Uterus (tissue), 2 donors: ENCODE results near the gene VPS26B.

Source experiments
- POLR2A ChIP-seq, 2 donors: fragments of 450-650 bp; IDR thresholded peaks; one replicate each; pipeline ENCODE4 v1.6.1; 2016; ENCODE audit warnings: antibody characterized with exemption in 2 of 2, mild to moderate bottlenecking in 1 of 2, moderate library complexity in 1 of 2
- TF ChIP-seq, protein P1 (sequence below), 4 experiments: fragments of 200-600 bp in 2 of 4; fragments of 450-650 bp in 2 of 4; sonication (generic) in 2 of 4; IDR thresholded peaks; one replicate each; pipeline ENCODE4 v1.5.1; 2016 to 2019; ENCODE audit warnings: antibody characterized with exemption in 4 of 4, mild to moderate bottlenecking in 2 of 4, moderate library complexity in 1 of 4

DNA sequence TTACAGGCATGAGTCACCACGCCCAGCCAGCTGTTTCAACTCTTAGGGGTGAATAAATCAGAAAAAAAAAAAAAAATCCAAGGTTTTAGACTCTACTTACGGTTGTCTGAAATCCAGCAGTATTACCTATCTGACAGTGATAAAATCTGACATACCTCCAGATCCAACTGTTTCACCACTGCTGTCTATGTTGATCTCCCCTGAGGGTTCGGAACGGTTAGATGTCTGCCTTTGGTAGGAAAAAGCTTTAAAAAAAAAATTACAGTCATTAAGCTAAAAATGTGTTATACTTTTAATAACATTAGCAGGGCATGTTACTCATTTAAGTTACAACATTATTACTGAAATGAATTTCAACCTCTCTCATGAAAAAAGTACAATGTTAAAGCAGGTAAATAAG is 21.8 kb upstream of the VPS26B start:
- TF ChIP-seq, protein P1, sequence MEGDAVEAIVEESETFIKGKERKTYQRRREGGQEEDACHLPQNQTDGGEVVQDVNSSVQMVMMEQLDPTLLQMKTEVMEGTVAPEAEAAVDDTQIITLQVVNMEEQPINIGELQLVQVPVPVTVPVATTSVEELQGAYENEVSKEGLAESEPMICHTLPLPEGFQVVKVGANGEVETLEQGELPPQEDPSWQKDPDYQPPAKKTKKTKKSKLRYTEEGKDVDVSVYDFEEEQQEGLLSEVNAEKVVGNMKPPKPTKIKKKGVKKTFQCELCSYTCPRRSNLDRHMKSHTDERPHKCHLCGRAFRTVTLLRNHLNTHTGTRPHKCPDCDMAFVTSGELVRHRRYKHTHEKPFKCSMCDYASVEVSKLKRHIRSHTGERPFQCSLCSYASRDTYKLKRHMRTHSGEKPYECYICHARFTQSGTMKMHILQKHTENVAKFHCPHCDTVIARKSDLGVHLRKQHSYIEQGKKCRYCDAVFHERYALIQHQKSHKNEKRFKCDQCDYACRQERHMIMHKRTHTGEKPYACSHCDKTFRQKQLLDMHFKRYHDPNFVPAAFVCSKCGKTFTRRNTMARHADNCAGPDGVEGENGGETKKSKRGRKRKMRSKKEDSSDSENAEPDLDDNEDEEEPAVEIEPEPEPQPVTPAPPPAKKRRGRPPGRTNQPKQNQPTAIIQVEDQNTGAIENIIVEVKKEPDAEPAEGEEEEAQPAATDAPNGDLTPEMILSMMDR (IDR thresholded peaks at IDR 0.05) = no peak
- no peak for TF ChIP-seq POLR2A (IDR thresholded peaks at IDR 0.05)
